ENCODE measurements around the gene CEBPZ.

GRCh38 chr2:37168217-37168981 lies 63.0 kb downstream of the CEBPZ start:
- no peak for TF ChIP-seq YY1 (IDR thresholded peaks at IDR 0.05; ENCODE audit: extremely low read depth, insufficient replicate concordance, low read depth, low read length)
- TF ChIP-seq SRF (IDR thresholded peaks at IDR 0.05; ENCODE audit: low read depth), result no peak
- TF ChIP-seq CTCF (IDR thresholded peaks at IDR 0.05 in 2 of 3, conservative IDR thresholded peaks at IDR 0.05 in 1 of 3; ENCODE audit: borderline replicate concordance in 1 of 3, insufficient read depth in 1 of 3, low read depth in 2 of 3, low read length in 2 of 3), result peak; percentile 47 to 77 (median 74); a peak in 5 of 6 replicates
- TF ChIP-seq POLR2A (IDR thresholded peaks at IDR 0.05; ENCODE audit: borderline replicate concordance, extremely low read depth, insufficient read depth, insufficient read length), result no peak
- no peak for TF ChIP-seq EZH2 (IDR thresholded peaks at IDR 0.05)
- peak; percentile 85 for TF ChIP-seq CEBPB (IDR thresholded peaks at IDR 0.05; ENCODE audit: low read depth)
- TF ChIP-seq JUND (IDR thresholded peaks at IDR 0.05), result no peak
- TF ChIP-seq POLR2AphosphoS5 (IDR thresholded peaks at IDR 0.05; ENCODE audit: low read depth, low read length), result no peak
- TF ChIP-seq ZBTB33 (IDR thresholded peaks at IDR 0.05; ENCODE audit: extremely low read depth, insufficient replicate concordance, low read length), result no peak
- TF ChIP-seq, protein P1, sequence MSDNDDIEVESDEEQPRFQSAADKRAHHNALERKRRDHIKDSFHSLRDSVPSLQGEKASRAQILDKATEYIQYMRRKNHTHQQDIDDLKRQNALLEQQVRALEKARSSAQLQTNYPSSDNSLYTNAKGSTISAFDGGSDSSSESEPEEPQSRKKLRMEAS (IDR thresholded peaks at IDR 0.05), result no peak
- no peak for TF ChIP-seq EZH2phosphoT487 (IDR thresholded peaks at IDR 0.05; ENCODE audit: borderline replicate concordance)
